HG02798 (cell line): Measurements from ENCODE around the gene MLIP.
"Not testable (repeated sequence)": the region's sequence is repeated elsewhere in the genome, so short reads cannot be mapped to it uniquely, and the experiment has no call there.

Experiments
- ATAC-seq: cut with Tn5 transposase; IDR thresholded peaks from one replicate; pipeline ENCODE4 v1.9.1; 2021; ENCODE audit warnings: mild to moderate bottlenecking; ENCODE audit not compliant: unreplicated experiment, poor library complexity

The MLIP gene

GRCh38 chr6:54135665-54136369 is 24.6 kb downstream of the MLIP start:
- ATAC-seq: no peak

DNA sequence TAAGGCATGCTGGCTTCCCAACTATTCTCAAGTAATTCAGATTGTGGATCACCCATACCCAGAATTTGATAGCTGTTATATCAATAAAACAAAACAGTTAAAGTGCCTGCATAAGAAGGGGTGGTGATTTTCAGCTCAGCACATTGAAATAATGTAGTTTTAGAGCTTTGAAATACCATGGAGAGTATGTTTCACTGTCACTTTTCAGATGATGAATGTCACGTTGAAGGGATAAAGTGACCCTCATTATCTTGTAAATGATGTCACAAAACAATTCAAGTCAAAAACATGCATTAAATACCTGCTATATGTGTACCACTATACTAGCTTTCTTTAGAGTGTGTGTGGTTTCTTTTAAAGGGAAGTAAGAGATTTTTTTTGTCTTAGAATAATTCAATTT is 27.6 kb downstream of the MLIP start:
- no peak for ATAC-seq

DNA sequence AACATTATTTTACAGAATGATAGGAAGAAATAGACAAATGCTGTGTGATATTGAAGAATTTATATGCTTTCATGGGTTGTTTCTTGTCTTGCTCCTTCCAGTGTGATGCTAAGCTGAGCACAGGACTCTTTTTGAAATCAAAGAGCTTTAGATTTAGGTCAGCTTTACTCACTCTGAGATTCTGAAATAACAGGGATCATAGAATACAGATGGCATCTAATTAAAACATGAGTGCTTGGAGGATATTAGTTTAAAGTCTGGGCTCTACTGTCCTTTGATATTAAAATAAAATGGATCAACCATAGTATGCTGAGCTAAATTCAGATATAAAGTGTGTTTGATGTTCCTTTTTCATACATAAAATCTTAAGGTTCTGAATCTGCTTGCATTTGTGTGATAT is 29.6 kb downstream of the MLIP start:
- no peak for ATAC-seq

- no peak for ATAC-seq
Observed at GRCh38 chr6:54142889-54143519, 31.8 kb downstream of the MLIP start.

GRCh38 chr6:54151861-54152260 is 40.6 kb downstream of the MLIP start:
- no peak for ATAC-seq

DNA sequence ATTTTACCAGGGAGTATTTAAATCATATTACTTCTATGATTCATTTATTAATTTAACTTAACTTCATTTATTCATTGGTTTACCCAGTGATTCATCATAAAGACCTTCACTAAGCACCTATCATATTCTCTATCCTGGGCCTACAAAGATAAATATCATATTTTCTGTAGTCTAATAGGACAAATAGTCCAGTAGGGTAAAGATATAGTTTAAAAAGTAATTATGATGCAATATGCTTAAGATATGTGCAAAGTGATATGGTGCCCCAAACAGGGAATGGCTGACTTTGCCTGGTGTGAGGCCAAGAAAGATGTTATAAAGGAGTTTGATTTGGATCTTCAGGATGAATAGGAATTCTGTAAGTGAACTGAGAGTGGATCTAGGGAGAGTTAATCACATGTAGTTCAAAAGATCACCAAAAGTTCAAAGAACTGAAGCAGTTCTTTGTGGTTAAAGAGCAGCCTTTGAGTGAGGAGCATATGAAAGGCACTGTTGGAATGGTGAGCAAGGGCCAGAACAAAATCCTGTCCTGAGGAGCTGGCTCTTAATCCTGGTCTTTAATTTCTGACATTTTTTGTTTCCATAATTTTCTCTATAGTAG is 45.5 kb downstream of the MLIP start:
- ATAC-seq: no peak

DNA sequence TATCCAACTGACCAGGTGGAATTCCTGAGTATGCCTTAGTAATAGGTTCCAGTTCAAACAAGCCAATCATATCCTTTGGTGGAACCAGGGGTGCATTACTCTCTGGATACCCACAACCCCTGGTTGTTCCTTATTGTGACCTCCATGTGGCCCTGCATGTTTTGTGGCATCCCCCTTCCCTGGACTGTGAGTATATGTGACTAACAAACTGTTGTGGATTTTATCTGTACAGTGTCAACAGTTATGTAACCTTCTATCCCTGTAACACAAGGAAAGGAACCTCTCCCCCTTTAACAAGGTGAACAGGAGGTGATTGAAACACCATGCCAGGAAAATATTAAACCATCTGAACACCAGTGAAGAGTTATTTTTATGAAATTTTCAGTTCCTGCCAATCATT is 46.2 kb downstream of the MLIP start:
- no peak for ATAC-seq

- no peak for ATAC-seq
Observed at GRCh38 chr6:54173089-54173488, 61.8 kb downstream of the MLIP start.

DNA sequence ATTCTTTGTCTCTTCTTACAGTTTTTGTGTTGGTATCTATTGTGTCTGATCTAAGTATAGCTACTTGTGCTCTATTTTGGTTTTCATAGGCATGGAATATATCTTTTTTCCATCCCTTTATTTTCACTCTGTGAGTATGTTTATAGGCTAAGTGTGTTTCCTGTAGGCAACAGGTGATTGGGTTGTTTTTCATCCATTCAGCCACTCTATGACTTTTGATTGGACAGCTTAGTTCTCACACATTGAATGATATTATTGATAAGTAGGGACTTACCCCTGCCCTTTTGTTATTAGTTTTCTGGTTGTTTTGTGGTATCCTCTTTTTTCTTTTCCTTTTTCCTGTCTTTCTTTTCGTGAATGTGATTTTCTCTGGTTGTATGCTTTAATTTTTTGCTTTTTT is 67.9 kb downstream of the MLIP start:
- no peak for ATAC-seq

DNA sequence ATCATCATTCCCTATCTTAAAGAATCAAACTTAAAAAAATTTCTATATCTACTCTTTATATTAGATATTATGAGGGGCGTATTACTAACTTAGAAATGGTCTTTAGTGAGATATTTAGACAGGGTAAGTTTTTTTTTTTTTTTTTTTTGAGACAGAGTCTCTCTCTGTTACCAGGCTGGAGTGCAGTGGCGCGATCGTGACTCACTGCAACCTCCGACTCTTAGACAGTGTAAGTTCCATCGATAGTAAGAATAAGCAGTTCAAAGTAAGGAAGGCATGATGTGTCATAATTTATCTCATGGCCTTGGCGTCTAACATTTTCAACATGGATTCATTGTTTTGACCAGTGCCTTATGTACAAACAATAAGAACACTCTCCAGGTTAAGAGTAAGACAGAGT is 72.4 kb downstream of the MLIP start:
- ATAC-seq: no peak

DNA sequence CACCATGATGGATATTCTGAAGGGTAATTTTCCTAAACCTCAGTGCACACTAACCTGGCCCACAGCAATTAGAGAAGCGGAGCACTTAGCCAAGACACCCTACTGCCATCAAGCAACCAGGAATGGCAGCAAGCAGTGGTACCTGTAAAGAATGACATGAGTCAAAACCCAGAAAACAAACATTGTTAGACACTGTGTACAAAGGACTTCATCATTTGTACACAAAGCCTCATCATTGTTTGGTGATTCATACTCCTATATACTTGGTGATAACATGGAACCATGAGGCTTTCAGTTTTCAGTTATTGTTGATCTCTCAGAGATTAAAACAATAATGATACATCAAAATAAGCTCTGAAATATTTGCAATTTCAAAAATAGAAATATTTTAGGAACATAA is 74.6 kb downstream of the MLIP start:
- ATAC-seq: no peak

GRCh38 chr6:54188846-54189245 is 77.6 kb downstream of the MLIP start:
- no peak for ATAC-seq

- no peak for ATAC-seq
Observed at GRCh38 chr6:54191461-54191860, 80.2 kb downstream of the MLIP start.

GRCh38 chr6:54192993-54193392 is 81.8 kb downstream of the MLIP start:
- ATAC-seq: no peak

DNA sequence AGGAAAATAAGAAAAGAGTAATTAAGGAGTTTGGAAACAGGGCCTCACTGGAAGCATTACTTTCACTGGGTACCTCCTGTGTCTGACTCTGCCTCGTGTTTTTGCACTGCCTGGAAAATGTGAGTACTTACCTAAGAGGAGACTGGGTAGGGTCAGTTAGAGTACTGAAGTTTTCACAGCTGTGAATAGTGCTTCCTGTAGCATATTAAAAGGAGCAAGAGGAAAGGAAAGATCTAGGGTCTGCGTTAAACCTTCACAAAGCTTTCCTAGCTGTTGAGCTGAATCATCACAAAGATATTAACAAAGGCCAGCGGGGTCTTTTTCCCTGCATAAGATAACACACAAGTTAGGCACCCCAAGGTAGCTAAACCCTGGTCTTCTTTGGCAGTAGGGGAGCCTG is 82.3 kb downstream of the MLIP start:
- no peak for ATAC-seq

- no peak for ATAC-seq
Observed at GRCh38 chr6:54194067-54194466, 82.8 kb downstream of the MLIP start.

- ATAC-seq: no peak
Observed at GRCh38 chr6:54195637-54196036, 84.4 kb downstream of the MLIP start.

GRCh38 chr6:54196905-54197304 is 85.7 kb downstream of the MLIP start:
- ATAC-seq: no peak

- ATAC-seq: no peak
Observed at GRCh38 chr6:54198134-54198533, 86.9 kb downstream of the MLIP start.

- ATAC-seq: not testable (repeated sequence)
Observed at GRCh38 chr6:54203474-54204035, 92.3 kb downstream of the MLIP start.

DNA sequence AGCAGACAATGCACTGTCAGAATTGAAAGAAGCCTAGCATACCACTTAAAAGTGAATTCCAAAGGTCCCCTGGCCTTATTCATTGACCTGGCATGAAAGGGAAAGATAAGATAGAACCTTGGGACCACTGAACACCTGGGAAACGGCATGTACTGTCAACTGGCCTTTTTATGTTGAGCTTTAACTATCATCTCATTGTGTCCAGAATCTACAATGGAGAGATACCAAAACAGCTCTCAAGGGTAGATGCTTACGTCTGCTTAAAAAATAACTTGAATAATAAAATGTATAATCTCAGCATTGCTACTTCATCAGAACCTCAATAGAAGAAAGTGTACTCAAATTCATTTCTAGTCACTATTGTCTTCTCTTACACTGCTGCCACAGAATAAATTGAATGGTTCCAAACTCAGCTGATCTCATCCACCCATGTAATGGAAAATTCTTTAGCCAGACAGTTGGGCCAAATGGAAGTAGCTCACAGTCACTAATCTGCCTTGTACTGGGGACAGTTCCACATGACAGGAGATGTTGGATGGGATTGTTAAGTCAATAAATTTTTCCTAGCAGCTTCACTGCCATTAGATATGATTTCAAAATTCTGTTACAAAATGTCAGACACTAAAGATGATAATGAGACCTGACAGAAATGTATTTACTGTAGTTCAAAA is 93.8 kb downstream of the MLIP start:
- ATAC-seq: no peak
